Measurements from ENCODE around the gene PSPH.
A peak's percentile ranks its signal among the peaks of the same experiment; 100 is the strongest.
"Not testable (repeated sequence)": the region's sequence is repeated elsewhere in the genome, so short reads cannot be mapped to it uniquely, and the experiment has no call there.

Gene PSPH

DNA sequence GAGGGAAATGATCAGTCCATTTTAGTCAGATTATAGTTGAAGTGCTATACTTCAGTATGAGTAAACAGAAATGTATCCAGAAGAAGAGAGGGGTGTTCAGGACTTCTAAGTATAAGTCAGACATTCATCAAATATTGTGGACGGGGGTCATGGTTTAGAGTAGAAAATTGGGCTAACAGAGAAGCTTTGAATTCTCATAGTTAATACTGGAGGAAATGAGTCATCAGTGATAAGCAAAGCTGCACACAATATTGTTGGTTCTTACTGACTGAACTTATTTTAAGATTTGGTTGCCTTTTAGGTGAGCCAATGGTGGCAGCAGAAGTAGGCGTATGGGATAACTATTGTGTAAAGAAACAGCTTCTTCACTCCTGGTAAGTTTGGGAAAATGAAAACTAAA lies 11.1 kb upstream of the PSPH start:
- no peak for DNase-seq

- DNase-seq: no peak
Observed at GRCh38 chr7:56053993-56054392, 2.7 kb upstream of the PSPH start.

- no peak for DNase-seq
Observed at GRCh38 chr7:56053379-56053778, 2.1 kb upstream of the PSPH start.

DNA sequence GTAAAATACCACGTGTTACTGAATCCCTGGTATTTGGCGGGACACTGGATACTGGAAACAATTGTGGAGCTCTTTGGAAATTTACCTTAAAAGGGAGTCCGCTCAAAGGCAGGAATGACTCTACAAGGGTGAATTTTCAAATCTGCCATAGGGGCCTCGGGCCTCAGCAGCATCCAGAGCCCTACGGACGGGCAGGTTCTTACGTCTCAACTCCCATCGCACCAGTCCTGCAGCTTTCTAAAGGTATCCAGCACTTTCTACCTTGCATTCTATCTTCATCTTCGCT lies 248 bp downstream of the PSPH start:
- no peak for DNase-seq

DNA sequence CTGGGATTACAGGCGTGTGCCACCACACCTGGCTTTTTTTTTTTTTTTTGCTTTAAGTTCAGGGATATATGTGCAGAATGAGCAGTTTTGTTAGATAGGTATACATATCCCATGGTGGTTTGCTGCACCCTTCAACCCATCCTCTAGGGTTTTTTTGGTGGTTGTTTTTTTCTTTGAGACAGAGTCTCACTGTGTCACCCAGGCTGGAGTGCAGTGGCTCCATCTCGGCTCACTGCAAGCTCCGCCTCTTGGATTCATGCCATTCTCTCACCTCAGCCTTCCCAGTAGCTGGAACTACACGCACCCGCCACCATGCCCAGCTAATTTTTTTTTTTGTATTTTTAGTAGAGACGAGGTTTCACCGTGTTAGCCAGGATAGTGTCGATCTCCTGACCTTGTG lies 2.5 kb downstream of the PSPH start:
- not testable (repeated sequence) for DNase-seq

GRCh38 chr7:56048245-56048644 lies 3.0 kb downstream of the PSPH start:
- no peak for DNase-seq

DNA sequence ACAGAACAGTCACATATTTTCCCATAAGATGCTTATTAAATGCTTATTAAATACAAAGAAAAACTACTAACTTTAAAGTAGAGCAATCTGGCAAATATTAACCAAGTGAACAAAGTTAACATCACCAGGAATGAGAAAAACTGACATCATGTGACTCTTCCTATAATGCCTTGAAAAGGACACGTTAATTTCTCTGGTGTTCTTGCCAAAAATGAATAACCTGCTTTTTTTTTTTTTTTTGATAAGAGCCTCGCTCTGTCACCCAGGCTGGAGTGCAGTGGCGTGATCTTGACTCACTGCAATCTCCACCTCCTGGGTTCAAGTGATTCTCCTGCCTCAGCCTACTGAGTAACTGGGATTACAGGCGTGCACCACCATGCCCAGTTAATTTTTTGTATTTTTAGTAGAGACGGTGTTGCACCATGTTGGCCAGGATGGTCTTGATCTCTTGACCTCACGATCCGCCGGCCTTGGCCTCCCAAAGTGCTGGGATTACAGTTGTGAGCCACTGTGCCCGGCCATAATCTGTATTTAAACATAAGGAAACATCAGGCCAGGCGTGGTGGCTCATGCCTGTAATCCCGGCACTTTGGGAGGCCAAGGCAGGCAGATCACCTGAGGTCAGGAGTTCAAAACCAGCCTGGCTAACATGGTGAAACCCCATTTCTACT lies 3.7 kb downstream of the PSPH start:
- not testable (repeated sequence) for DNase-seq

DNA sequence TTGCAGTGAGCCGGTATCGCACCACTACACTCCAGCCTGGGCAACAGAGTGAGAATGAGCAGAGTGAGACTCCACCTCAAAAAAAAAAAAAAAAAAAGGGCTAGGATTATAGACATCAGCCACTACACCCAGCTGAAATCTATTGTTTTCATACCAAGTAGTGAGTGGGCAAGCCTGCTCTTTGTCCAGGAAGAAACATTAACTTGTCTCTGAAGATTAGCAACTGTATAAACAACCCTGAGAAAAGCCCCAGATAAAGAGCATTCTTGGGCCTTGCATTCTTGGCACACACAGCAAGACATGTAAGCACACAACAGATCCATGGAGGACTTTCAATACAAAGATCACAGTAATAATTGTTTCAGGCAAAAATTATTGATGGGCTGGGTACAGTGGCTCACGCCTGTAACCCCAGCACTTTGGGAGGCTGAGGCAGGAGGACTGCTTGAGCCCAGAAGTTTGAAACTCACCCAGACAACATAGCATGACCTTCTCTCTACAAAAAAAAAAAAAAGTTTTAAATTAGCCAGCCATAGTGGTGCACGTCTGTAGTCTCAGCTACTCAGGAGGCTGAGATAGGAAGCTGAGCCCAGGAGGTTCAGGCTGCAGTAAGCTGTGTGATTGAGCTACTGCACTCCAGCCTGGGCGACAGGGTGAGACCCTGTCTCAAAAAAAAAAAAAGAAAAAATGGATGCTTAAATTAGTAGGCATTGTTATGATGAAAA lies 4.4 kb downstream of the PSPH start:
- no peak for DNase-seq

DNA sequence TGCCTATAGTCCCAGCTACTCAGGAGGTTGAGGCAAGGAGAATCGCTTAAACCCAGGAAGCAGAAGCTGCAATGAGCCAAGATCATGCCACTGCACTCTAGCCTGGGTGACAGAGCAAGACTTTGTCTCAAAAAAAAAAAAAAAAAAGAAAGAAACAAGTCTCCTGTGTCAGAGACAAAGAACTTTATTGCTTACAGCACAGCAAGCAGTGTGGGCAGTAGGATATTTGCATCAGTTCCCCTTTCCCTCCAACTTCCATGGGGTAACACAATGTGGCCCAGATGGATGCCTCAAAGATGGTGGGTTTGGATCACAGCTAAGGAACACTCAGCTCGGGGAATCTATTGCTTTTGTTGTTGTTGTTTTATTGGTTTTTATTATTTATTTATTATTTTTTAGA lies 5.5 kb downstream of the PSPH start:
- not testable (repeated sequence) for DNase-seq

DNA sequence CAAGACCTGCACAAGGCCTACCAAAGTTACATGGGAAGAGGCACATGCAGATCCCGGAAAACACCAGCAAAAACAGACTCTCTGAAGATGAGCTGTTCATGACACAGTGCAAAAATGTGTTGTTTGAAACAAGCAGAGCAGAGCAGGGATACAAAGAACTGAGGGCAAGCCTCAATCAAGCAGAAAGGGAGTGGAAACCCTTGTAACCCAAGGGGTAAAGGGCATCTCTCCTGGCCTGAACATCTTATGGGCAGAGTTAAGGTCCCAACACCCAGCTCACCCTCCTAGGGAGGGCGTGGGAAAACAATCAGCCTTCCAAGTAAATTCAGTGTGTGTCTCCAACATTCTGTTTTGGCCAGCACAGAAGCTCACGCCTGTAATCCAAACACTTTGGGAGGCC lies 10.5 kb downstream of the PSPH start:
- DNase-seq: no peak

- peak; percentile 69 to 77 for DNase-seq
Observed at GRCh38 chr7:56033671-56034432, 17.4 kb downstream of the PSPH start.

DNA sequence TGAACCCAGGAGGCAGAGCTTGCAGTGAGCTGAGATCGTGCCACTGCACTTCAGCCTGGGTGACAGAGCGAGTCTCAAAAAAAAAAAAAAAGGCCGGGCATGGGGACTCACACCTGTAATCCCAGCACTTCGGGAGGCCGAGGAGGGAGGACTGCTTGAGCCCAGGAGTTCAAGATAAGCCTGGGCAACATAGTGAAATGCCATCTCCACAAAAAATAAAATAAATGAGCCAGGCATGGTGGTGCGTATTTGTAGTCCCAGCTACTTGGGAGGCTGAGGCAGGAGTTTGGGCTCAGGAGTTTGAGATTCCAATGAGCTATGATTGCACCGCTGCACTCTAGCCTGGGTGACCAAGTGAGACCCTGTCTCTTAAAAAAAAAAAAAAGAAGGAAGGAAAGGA lies 18.7 kb downstream of the PSPH start:
- DNase-seq: not testable (repeated sequence)

DNA sequence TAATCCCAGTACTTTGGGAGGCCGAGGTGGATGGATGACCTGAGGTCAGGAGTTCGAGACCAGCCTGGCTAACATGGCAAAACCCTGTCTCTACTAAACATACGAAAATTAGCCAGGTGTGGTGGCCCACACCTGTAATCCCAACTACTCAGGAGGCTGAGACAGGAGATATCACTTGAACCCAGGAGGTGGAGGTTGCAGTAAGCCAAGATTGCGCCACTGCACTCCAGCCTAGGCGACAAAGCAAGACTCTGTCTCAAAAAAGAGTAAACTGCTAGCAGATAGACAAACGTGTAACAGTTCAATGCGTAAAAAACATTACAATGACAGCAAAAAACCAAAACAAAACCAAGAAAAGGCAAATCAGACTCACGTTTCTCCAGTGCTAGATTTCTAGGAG lies 19.7 kb downstream of the PSPH start:
- not testable (repeated sequence) for DNase-seq

DNA sequence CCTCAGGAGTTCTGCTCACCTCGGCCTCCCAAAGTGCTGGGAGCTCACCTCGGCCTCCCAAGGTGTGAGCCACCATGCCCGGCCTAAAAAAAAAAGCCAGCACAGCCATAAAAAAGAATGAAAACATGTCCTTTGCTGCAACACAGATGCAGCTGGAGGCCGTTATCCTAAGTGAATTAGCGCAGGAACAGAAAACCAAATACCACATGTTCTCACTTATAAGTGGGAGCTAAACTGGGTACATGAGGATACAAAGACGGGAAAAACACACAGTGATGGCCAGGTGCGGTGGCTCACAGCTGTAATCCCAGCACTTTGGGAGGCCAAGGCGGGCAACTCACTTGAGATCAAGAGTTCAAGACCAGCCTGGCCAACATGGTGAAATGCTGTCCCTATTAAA lies 20.9 kb downstream of the PSPH start:
- no peak for DNase-seq

DNA sequence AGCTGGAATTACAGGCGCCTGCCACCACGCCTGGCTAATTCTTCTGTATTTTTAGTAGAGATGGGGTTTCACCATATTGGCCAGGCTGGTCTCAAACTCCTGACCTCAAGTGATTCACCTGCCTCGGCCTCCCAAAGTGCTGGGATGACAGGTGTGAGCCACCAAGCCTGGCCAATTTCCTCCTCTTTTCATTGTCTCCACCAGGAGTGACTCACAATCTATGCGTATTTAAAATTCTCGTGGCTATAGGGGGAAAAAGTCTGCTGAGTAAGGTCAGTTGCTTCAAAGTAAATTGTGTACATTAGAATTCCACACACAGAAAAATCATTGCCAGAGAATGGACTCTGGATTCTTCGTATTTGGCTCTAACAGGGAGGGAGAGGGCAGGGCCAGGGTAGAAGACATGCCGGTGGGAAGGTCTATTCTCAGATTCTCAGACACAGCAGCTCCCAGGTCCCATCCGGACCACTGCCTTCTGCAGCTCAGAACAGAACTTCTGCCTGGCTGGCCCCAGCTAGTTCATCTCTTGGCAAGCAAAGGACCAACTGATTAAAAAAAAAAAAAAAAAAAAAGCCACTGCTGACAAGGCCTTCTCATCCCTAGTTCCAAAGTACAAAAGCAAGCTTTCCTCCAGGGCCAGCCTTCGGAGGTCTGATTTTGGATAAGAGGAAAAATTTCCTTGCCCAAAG lies 22.2 kb downstream of the PSPH start:
- no peak for DNase-seq

DNA sequence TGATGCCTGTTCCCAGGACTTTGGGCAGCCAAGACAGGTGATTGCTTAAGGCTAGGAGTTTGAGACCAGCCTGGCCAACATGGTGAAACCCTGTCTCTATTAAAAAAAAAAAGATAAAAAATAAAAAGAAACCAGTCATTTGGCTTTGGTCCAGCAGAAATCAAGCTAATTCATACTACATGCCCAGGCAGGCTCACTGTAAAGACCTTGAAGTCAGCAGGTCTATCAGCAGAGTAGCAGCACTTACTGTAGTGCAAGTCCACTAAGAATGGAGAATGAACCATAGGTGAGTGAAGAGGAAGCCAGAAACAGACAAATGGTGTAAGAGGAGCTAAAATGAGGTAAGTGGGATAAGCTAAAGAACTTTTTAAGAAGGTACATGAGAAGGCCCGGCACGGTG lies 24.7 kb downstream of the PSPH start:
- no peak for DNase-seq

DNA sequence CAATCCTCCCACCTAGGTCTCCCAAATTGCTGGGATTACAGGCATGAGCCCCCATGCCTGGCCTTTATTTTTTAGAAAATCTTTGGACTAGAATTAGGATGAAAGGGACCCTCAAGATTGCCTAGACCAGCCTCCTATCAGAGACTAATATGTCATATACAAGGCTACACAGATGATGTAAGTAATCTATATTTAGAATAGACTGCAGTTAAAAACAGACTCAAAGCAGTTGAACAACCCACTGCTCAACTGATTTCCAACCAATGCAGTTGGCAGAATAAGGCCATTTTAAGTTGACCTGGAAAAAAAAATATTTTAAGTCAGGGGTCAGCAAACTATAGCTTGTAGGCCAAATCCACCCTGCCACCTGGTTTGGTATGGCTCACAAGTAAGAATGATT lies 27.7 kb downstream of the PSPH start:
- no peak for DNase-seq

DNA sequence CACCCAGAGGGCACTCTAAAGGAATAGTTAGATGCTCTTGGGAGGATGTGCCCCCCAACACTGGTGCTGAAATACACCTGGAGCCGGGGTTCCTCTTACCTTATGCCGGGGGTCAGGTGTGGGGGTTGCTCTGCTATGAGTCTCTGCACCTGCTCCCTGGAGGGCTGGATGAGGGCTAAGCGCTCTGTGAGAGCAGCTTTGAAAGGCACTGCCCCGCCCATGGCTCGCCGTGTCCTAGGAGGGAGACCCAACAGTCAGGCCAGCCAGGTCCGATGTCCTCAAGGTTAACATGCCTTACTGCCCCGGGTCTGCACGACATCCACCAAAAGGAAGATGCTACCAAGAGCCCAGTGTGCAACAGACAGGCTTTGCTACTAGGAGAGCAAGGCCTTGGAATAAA lies 31.7 kb downstream of the PSPH start:
- no peak for DNase-seq

DNA sequence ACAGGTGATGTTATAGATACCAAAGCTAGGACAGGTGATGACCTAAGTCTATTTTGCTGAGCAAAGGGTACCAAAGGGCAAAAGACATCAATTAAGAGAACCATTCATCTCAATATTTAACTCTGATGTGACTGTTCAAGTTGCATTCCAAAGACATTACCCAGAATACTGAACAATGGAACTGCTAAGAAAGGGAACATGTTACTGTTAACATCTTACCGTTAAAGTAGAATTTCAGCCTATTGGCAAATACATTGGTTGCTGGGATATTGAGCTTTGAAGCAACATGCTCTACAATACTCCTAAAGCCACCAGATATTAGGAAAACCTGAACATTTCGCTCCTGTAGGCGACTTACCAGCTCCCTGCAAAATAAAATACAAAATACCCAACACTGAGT lies 34.2 kb downstream of the PSPH start:
- not testable (repeated sequence) for DNase-seq

DNA sequence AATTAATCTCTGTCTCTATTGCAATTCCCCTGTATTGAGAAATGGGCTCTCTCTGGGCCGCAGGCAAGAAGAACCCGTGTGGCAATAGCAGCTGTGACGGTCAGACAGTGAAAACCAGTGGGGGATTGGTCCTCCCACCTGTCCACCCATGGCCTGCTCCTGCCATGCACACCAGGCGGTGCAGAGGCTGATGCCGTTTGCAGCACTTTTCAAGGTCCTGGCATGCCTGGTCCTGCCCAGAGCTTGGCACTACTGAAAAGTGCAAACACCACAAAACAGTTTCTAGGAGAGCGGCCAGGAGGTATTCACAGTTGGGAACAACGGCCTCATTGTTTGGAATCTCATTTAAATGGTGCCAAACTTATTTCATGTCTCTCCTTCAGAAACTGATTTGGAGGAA lies 41.5 kb downstream of the PSPH start:
- no peak for DNase-seq

DNA sequence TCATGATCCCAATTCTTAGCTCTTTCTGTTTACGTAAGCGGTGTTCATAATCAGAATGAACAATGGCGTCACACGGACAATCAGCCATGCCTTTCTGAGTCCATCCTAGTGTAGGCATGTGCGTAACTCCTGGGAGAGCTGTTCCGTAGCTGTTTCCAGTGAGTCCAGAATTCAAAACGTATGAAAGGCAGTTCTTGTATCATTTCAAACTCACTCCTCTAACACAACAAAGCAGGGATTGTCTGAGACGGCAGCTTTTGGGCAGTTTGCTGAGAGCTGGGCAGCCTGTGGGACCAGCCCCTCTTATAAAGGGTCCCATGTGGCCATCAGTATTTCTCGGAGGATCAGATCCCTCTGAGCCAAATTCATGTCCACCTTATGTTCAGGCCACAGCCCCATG lies 43.4 kb downstream of the PSPH start:
- no peak for DNase-seq

DNA sequence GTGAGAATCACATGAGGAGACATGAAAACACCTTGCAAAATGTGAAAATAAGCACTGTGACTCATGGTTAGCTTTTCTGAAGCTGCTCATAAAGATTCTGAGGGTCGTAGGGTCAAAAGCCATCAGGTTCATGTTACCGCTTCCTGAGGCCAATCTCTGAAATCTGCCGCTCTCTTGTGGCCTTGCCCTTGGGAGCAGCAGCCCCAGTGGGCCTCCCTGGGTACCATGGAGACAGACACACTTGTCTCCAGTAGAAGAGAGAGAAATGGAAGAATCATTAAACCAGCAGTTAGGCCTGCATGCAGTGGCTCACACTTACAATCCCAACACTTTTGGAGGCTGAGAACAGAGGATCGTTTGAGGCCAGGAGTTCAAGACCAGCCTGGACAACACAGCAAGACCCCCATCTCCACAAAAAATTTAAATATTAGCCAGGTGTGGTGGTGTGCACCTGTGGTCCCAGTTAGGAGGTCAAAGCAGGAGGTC lies 44.0 kb downstream of the PSPH start:
- DNase-seq: no peak

DNA sequence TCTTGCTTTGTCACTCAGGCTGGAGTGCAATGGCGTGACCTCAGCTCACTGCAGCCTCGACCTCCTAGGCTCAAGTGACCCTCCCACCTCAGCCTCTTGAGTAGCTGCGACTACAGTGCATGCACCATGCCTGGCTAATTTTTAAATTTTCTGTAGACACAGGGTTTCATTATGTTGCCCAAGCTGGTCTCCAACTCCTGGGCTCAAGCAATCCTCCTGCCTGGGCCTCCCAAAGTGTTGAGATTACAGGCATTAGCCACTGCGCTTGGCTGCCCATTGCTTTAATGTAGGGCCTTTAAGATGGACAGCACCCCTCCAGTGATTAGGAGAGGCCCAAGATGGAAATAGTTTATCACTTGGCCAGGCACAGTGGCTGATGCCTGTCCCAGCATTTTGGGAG lies 47.5 kb downstream of the PSPH start:
- no peak for DNase-seq
